Keratinocyte (primary cell): ENCODE results near the gene CLEC16A. TPM values are rescaled to one million over a fixed set of nuclear protein-coding genes. Genes with fewer than 3 reads are reported as not detected.

Source experiments
- DNase-seq: peaks from one replicate; pipeline ENCODE4 v3.0.0-alpha.2; 2011; ENCODE audit warnings: low read depth, missing footprints, low spot score
- FAIRE-seq: peaks from 2 replicates; lab custom pipeline; 2011; peaks lifted over from hg19 to GRCh38; lab: Jason Lieb, UNC
- H2AFZ ChIP-seq: 2 replicates; pipeline ENCODE4 v1.6.0; 2012; ENCODE audit warnings: low read length, control low read depth, inconsistent platforms; ENCODE audit not compliant: control insufficient read depth
- H3K27ac ChIP-seq: 2 replicates; pipeline ENCODE4 v1.5.1; 2011; ENCODE audit warnings: low read length; ENCODE audit not compliant: control insufficient read depth, insufficient read depth
- H3K27me3 ChIP-seq: 3 replicates; pipeline ENCODE4 v1.6.0; 2011; ENCODE audit warnings: low read length; ENCODE audit not compliant: control insufficient read depth, insufficient read depth; ENCODE audit errors: extremely low read depth
- H3K36me3 ChIP-seq, 2 experiments: 2 replicates in 1 of 2; 3 replicates in 1 of 2; pipeline ENCODE4 v1.5.1; 2011; ENCODE audit warnings: low read length in 2 of 2, mild to moderate bottlenecking in 1 of 2; ENCODE audit not compliant: control insufficient read depth in 2 of 2, insufficient read depth in 2 of 2; ENCODE audit errors: extremely low read depth in 1 of 2
- H3K4me1 ChIP-seq: 3 replicates; pipeline ENCODE4 v1.5.1; 2011; ENCODE audit warnings: low read length; ENCODE audit not compliant: control insufficient read depth, insufficient read depth; ENCODE audit errors: extremely low read depth
- H3K4me2 ChIP-seq: 3 replicates; pipeline ENCODE4 v1.6.0; 2011; ENCODE audit warnings: low read depth, low read length; ENCODE audit not compliant: control insufficient read depth, insufficient read depth; ENCODE audit errors: extremely low read depth
- H3K4me3 ChIP-seq, 3 experiments: fragments of 200-600 bp in 1 of 3; sonication (generic) in 1 of 3; 2 replicates in 2 of 3; 3 replicates in 1 of 3; pipeline ENCODE4 v1.5.1; 2011 to 2016; ENCODE audit warnings: low read length in 3 of 3, mild to moderate bottlenecking in 3 of 3, control low read depth in 2 of 3, inconsistent platforms in 1 of 3, low read depth in 1 of 3, mixed read lengths in 1 of 3, mixed run types in 1 of 3, moderate library complexity in 1 of 3; ENCODE audit not compliant: control insufficient read depth in 2 of 3, insufficient read depth in 2 of 3; ENCODE audit errors: extremely low read depth in 1 of 3
- H3K79me2 ChIP-seq: 2 replicates; pipeline ENCODE4 v1.6.0; 2012; ENCODE audit warnings: low read length; ENCODE audit not compliant: control insufficient read depth, insufficient read depth
- H3K9ac ChIP-seq: 3 replicates; pipeline ENCODE4 v1.6.0; 2011; ENCODE audit warnings: low read length; ENCODE audit not compliant: control insufficient read depth, insufficient read depth; ENCODE audit errors: extremely low read depth
- H3K9me1 ChIP-seq: 3 replicates; pipeline ENCODE4 v1.6.0; 2011; ENCODE audit warnings: low read length; ENCODE audit not compliant: control insufficient read depth, insufficient read depth; ENCODE audit errors: extremely low read depth
- H3K9me3 ChIP-seq: 2 replicates; pipeline ENCODE4 v1.5.1; 2012; ENCODE audit warnings: low read depth, low read length; ENCODE audit not compliant: control insufficient read depth
- H4K20me1 ChIP-seq: 3 replicates; pipeline ENCODE4 v1.6.0; 2011; ENCODE audit warnings: low read length; ENCODE audit not compliant: control insufficient read depth, insufficient read depth; ENCODE audit errors: extremely low read depth
- EZH2 ChIP-seq: IDR thresholded peaks from one replicate; pipeline ENCODE4 v1.6.1; 2012; ENCODE audit warnings: inconsistent platforms, mild to moderate bottlenecking, low read length, moderate library complexity
- dilution Hi-C: fragments of 300-500 bp; cut with MboI; formaldehyde crosslinking; loops from one replicate; pipeline ENCODE4 v1.7.0; 2020; ENCODE audit warnings: low sequenced_read_pairs; ENCODE audit not compliant: extremely low pct_ligation_motif_present
- polyA plus RNA-seq, 5 experiments: library from polyadenylated mRNA; depleted of rRNA in 3 of 5; stranded (reverse) in 3 of 5; stranded (forward) in 1 of 5; unstranded in 1 of 5; fragments of >200 nt; gene quantifications; 1 replicate in 1 of 5; 2 replicates in 3 of 5; 3 replicates in 1 of 5; pipeline versions ENCODE4 v1.2.1 to v1.2.3, GENCODE V29; 2011 to 2012; ENCODE audit warnings: missing spikeins in 2 of 5, low read depth in 1 of 5, low replicate concordance in 1 of 5
- TF ChIP-seq, protein P1 (sequence below), 3 experiments: IDR thresholded peaks in 1 of 3; conservative IDR thresholded peaks in 1 of 3; optimal IDR thresholded peaks in 1 of 3; 2 replicates in 2 of 3; 3 replicates in 1 of 3; pipeline versions ENCODE3 to v1.5.1; 2011; ENCODE audit warnings: low read length in 3 of 3, mild to moderate bottlenecking in 3 of 3, moderate library complexity in 2 of 3, control low read depth in 1 of 3, inconsistent platforms in 1 of 3; ENCODE audit not compliant: insufficient read depth in 2 of 3; ENCODE audit errors: extremely low read depth in 1 of 3

Gene CLEC16A
- polyA plus RNA-seq, 1 donor (not counting 4 experiments of a cell fraction or from before 2014, with no cell fraction given) = 9.5 TPM

DNA sequence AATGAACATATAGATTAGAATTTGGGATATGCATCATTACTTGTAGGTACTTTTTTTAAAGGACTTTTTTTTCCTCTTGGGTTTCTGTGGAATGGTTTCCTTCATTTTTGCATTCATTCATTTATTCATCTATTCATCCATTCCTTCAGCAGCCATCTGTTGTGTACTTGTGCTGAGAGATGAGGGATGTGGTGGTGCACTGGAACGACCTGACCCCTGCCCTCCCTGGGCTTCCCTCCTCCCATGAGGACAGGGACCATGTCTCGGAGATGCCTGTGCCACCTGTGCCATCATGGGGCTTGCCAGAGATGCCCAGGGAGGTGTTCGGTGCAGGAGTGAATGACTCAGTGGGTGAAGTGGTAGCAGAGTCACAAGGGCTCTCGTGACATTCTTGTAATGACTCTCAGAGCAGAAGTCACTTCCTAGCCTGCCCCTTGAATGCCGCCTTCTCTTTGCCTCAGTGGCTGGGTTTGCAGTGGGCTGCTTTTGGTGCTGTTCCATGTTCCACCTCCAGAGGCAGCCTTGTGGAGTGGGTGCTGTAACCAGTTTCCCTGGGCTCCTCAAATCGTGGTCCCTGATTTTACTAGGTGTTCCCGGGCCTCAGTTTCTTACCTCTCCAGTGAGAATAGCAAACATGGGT is 43.9 kb downstream of the CLEC16A start:
- TF ChIP-seq EZH2 = no peak
- TF ChIP-seq, protein P1, sequence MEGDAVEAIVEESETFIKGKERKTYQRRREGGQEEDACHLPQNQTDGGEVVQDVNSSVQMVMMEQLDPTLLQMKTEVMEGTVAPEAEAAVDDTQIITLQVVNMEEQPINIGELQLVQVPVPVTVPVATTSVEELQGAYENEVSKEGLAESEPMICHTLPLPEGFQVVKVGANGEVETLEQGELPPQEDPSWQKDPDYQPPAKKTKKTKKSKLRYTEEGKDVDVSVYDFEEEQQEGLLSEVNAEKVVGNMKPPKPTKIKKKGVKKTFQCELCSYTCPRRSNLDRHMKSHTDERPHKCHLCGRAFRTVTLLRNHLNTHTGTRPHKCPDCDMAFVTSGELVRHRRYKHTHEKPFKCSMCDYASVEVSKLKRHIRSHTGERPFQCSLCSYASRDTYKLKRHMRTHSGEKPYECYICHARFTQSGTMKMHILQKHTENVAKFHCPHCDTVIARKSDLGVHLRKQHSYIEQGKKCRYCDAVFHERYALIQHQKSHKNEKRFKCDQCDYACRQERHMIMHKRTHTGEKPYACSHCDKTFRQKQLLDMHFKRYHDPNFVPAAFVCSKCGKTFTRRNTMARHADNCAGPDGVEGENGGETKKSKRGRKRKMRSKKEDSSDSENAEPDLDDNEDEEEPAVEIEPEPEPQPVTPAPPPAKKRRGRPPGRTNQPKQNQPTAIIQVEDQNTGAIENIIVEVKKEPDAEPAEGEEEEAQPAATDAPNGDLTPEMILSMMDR (optimal IDR thresholded peaks at IDR 0.05 in 1 of 3, IDR thresholded peaks at IDR 0.05 in 1 of 3, conservative IDR thresholded peaks at IDR 0.05 in 1 of 3; ENCODE audit: extremely low read depth in 1 of 3, insufficient read depth in 2 of 3, low read length in 3 of 3) = peak; percentile 36 to 61 (median 49)
- Histone ChIP-seq H3K4me2 (no peak overlapping the region), H3K27me3 (no peaks in the 10 kb centered on the region), H3K79me2 (no peaks in the 10 kb centered on the region), H3K4me1 (peaks cover 26% of the 10 kb centered on the region), H2AFZ (no peak overlapping the region), H3K36me3 (peaks cover 5 to 13% of the 10 kb centered on the region in 2 experiments), H3K9me1 (no peaks in the 10 kb centered on the region), H3K27ac (no peak overlapping the region), H3K9ac (no peak overlapping the region), H3K9me3 (no peaks in the 10 kb centered on the region), H3K4me3 (no peak overlapping the region), H4K20me1 (no peaks in the 10 kb centered on the region)
- DNase-seq = no peak
- dilution Hi-C loops = no loop called here
- no peak for FAIRE-seq

- Histone ChIP-seq H3K9me3 (no peaks in the 10 kb centered on the region), H4K20me1 (no peaks in the 10 kb centered on the region), H3K9me1 (no peaks in the 10 kb centered on the region), H3K36me3 (peaks cover 3 to 16% of the 10 kb centered on the region in 2 experiments), H3K4me1 (peaks cover 30% of the 10 kb centered on the region), H3K27me3 (no peaks in the 10 kb centered on the region), H3K79me2 (no peaks in the 10 kb centered on the region), H3K27ac (no peak overlapping the region), H3K9ac (no peak overlapping the region), H2AFZ (no peak overlapping the region), H3K4me2 (no peak overlapping the region), H3K4me3 (no peak overlapping the region)
- FAIRE-seq = no peak
- TF ChIP-seq, protein P1 (optimal IDR thresholded peaks at IDR 0.05 in 1 of 3, IDR thresholded peaks at IDR 0.05 in 1 of 3, conservative IDR thresholded peaks at IDR 0.05 in 1 of 3; ENCODE audit: extremely low read depth in 1 of 3, insufficient read depth in 2 of 3, low read length in 3 of 3) = no peak
- TF ChIP-seq EZH2 = no peak
- dilution Hi-C loops = no loop called here
- no peak for DNase-seq
Observed at GRCh38 chr16:10988879-10989278, 44.5 kb downstream of the CLEC16A start.
